BE2C (cell line): ENCODE results near the gene PLA2G4D.

Source experiments
- DNase-seq: peaks from one replicate; pipeline ENCODE4 v3.0.0-alpha.2; 2020
- H3K27me3 ChIP-seq: fragments of 250-450 bp; sonication (Bioruptor Pico); 2 replicates; pipeline ENCODE4 v1.5.1; 2020; ENCODE audit warnings: mild to moderate bottlenecking
- H3K36me3 ChIP-seq: fragments of 250-450 bp; sonication (Bioruptor Pico); 2 replicates; pipeline ENCODE4 v1.5.1; 2020; ENCODE audit warnings: mild to moderate bottlenecking
- H3K4me1 ChIP-seq: fragments of 250-450 bp; sonication (Bioruptor Pico); 2 replicates; pipeline ENCODE4 v1.5.1; 2020
- H3K4me3 ChIP-seq: 2 replicates; pipeline ENCODE4 v1.5.1; 2011; ENCODE audit warnings: low read depth, low read length
- H3K9me3 ChIP-seq: fragments of 250-450 bp; sonication (Bioruptor Pico); 2 replicates; pipeline ENCODE4 v1.5.1; 2020
- CTCF ChIP-seq: IDR thresholded peaks from 2 replicates; pipeline ENCODE4 v1.5.1; 2012; ENCODE audit warnings: mild to moderate bottlenecking, low read depth, low read length

The PLA2G4D gene

GRCh38 chr15:42077689-42078088 lies 16.7 kb downstream of the PLA2G4D start:
- no peaks in the 10 kb centered on the region for H3K36me3 ChIP-seq
- no peaks in the 10 kb centered on the region for H3K9me3 ChIP-seq
- no peak overlapping the region for H3K4me3 ChIP-seq
- no peak for TF ChIP-seq CTCF
- no peak for DNase-seq
- H3K4me1 ChIP-seq: no peaks in the 10 kb centered on the region
- H3K27me3 ChIP-seq: no peaks in the 10 kb centered on the region

GRCh38 chr15:42073418-42073817 lies 20.9 kb downstream of the PLA2G4D start:
- Histone ChIP-seq H3K4me3 (no peak overlapping the region), H3K36me3 (no peaks in the 10 kb centered on the region), H3K27me3 (no peaks in the 10 kb centered on the region), H3K4me1 (no peaks in the 10 kb centered on the region), H3K9me3 (no peaks in the 10 kb centered on the region)
- no peak for TF ChIP-seq CTCF
- no peak for DNase-seq

GRCh38 chr15:42072141-42072685 lies 22.1 kb downstream of the PLA2G4D start:
- H3K27me3 ChIP-seq: no peaks in the 10 kb centered on the region
- DNase-seq: no peak
- no peak for TF ChIP-seq CTCF

GRCh38 chr15:42071717-42072116 lies 22.6 kb downstream of the PLA2G4D start:
- H3K4me1 ChIP-seq: no peaks in the 10 kb centered on the region
- H3K9me3 ChIP-seq: no peaks in the 10 kb centered on the region
- DNase-seq: no peak
- no peak for TF ChIP-seq CTCF
- H3K27me3 ChIP-seq: no peaks in the 10 kb centered on the region
- no peak overlapping the region for H3K4me3 ChIP-seq
- H3K36me3 ChIP-seq: no peaks in the 10 kb centered on the region

More at GRCh38 chr15:42072141-42072685, 22.1 kb downstream of the PLA2G4D start:
- no peaks in the 10 kb centered on the region for H3K4me1 ChIP-seq
- H3K9me3 ChIP-seq: no peaks in the 10 kb centered on the region
- no peaks in the 10 kb centered on the region for H3K36me3 ChIP-seq
- no peak overlapping the region for H3K4me3 ChIP-seq

GRCh38 chr15:42070976-42071350 lies 23.4 kb downstream of the PLA2G4D start:
- no peaks in the 10 kb centered on the region for H3K9me3 ChIP-seq
- no peak overlapping the region for H3K4me3 ChIP-seq
- TF ChIP-seq CTCF: no peak
- no peaks in the 10 kb centered on the region for H3K36me3 ChIP-seq
- H3K27me3 ChIP-seq: no peaks in the 10 kb centered on the region
- DNase-seq: no peak
- no peaks in the 10 kb centered on the region for H3K4me1 ChIP-seq

- no peaks in the 10 kb centered on the region for H3K36me3 ChIP-seq
- DNase-seq: no peak
- H3K4me1 ChIP-seq: no peaks in the 10 kb centered on the region
- no peaks in the 10 kb centered on the region for H3K9me3 ChIP-seq
- H3K27me3 ChIP-seq: no peaks in the 10 kb centered on the region
- no peak overlapping the region for H3K4me3 ChIP-seq
- TF ChIP-seq CTCF: no peak
These were observed 23.9 kb downstream of the PLA2G4D start for GRCh38 chr15:42070279-42070975.
